ENCODE data around the gene ZNF878.

The ZNF878 gene

GRCh38 chr19:12093777-12094176 is 41.0 kb upstream of the ZNF878 start:
- DNase-seq (ENCODE audit: low read depth in 1 of 2, low spot score in 1 of 2): no peak
- Histone ChIP-seq H3K27ac (replicated peaks) (no peak overlapping the region), H3K27me3 (ENCODE audit: insufficient read depth, poor library complexity, severe bottlenecking) (no peaks in the 10 kb centered on the region), H3K4me3 (replicated peaks; ENCODE audit: insufficient read depth, low read length) (no peak overlapping the region)
- no peak for TF ChIP-seq SPI1 (IDR thresholded peaks at IDR 0.05; ENCODE audit: borderline replicate concordance, low read depth)
- TF ChIP-seq REST (IDR thresholded peaks at IDR 0.05; ENCODE audit: insufficient replicate concordance, low read depth): no peak

GRCh38 chr19:12092956-12093355 is 40.2 kb upstream of the ZNF878 start:
- H3K4me3 ChIP-seq (replicated peaks; ENCODE audit: insufficient read depth, low read length): no peak overlapping the region

GRCh38 chr19:12092065-12092867 is 39.5 kb upstream of the ZNF878 start:
- DNase-seq (ENCODE audit: low read depth in 1 of 2, low spot score in 1 of 2): peak; percentile 6 to 94
- Histone ChIP-seq H3K27me3 (ENCODE audit: insufficient read depth, poor library complexity, severe bottlenecking) (no peaks in the 10 kb centered on the region), H3K27ac (replicated peaks) (peak overlapping the region; percentile 94), H3K4me3 (replicated peaks; ENCODE audit: insufficient read depth, low read length) (peak overlapping the region; percentile 21)
- TF ChIP-seq CTCF (IDR thresholded peaks at IDR 0.05; ENCODE audit: insufficient read depth, low read length) (no peak), REST (IDR thresholded peaks at IDR 0.05; ENCODE audit: insufficient replicate concordance, low read depth) (peak; percentile 34), SPI1 (IDR thresholded peaks at IDR 0.05; ENCODE audit: borderline replicate concordance, low read depth) (peak; percentile 94), POLR2AphosphoS5 (IDR thresholded peaks at IDR 0.05; ENCODE audit: low read depth) (peak; percentile 64; the same call in 1 of the 2 replicates), GABPA (IDR thresholded peaks at IDR 0.05; ENCODE audit: low read depth) (no peak; the same call in 1 of the 2 replicates)

More at GRCh38 chr19:12092956-12093355, 40.2 kb upstream of the ZNF878 start:
- no peaks in the 10 kb centered on the region for H3K27me3 ChIP-seq (ENCODE audit: insufficient read depth, poor library complexity, severe bottlenecking)
- TF ChIP-seq POLR2AphosphoS5 (IDR thresholded peaks at IDR 0.05; ENCODE audit: low read depth): no peak
- no peak for TF ChIP-seq REST (IDR thresholded peaks at IDR 0.05; ENCODE audit: insufficient replicate concordance, low read depth)
- TF ChIP-seq SPI1 (IDR thresholded peaks at IDR 0.05; ENCODE audit: borderline replicate concordance, low read depth): no peak
- no peak for TF ChIP-seq CTCF (IDR thresholded peaks at IDR 0.05; ENCODE audit: insufficient read depth, low read length)
- TF ChIP-seq GABPA (IDR thresholded peaks at IDR 0.05; ENCODE audit: low read depth): no peak
- peak in 1 of 2 experiments; percentile 4 for DNase-seq (ENCODE audit: low read depth in 1 of 2, low spot score in 1 of 2)
- peak overlapping the region; percentile 94 for H3K27ac ChIP-seq (replicated peaks)

Measured in HL-60 (cell line).